HEK293 (cell line): ENCODE data around the gene BDH1.

Experiments used
- CTCF ChIA-PET: fragments of 350-600 bp; formaldehyde crosslinking; extraction: SDS; loops from one replicate; lab custom pipeline; 2021; ENCODE audit warnings: antibody characterized with exemption; lab: Yijun Ruan, JAX
- POLR2A ChIA-PET: fragments of 300-600 bp; formaldehyde crosslinking; extraction: SDS; loops from one replicate; lab custom pipeline; 2020; ENCODE audit warnings: antibody characterized with exemption, inconsistent platforms; lab: Yijun Ruan, JAX
- H3K27ac ChIP-seq: fragments of 200-500 bp; sonication (Bioruptor generic); 2 replicates; pipeline ENCODE4 v1.5.1; 2014; ENCODE audit warnings: low read depth, low read length, control low read depth, inconsistent platforms; ENCODE audit errors: extremely low read depth
- H3K36me3 ChIP-seq, 2 experiments: fragments of 200-500 bp in 1 of 2; sonication (Bioruptor generic) in 1 of 2; 1 replicate in 1 of 2; 2 replicates in 1 of 2; pipeline ENCODE4 v1.5.1; 2014 to 2017; ENCODE audit warnings: inconsistent platforms in 2 of 2, low read length in 2 of 2; ENCODE audit not compliant: control insufficient read depth in 2 of 2, insufficient read depth in 1 of 2
- H3K4me1 ChIP-seq: fragments of 200-500 bp; sonication (Bioruptor generic); 2 replicates; pipeline ENCODE4 v1.5.1; 2014; ENCODE audit warnings: mild to moderate bottlenecking, low read length, inconsistent platforms; ENCODE audit not compliant: control insufficient read depth, insufficient read depth
- H3K4me3 ChIP-seq: 2 replicates; pipeline ENCODE4 v1.5.1; 2011; ENCODE audit warnings: low read depth, mild to moderate bottlenecking, control low read depth, low read length, moderate library complexity
- H3K9me3 ChIP-seq: fragments of 200-500 bp; sonication (Bioruptor generic); 2 replicates; pipeline ENCODE4 v1.5.1; 2014; ENCODE audit warnings: low read depth, low read length, inconsistent platforms; ENCODE audit not compliant: control insufficient read depth, insufficient read depth
- BCL11A ChIP-seq: fragments of 450-650 bp; formaldehyde crosslinking; IDR thresholded peaks from 2 replicates; pipeline ENCODE4 v1.5.1; 2016; ENCODE audit warnings: low read depth, missing biosample characterization, missing genetic modification characterization
- YY1 ChIP-seq: fragments of 450-650 bp; formaldehyde crosslinking; IDR thresholded peaks from 2 replicates; pipeline ENCODE4 v1.5.1; 2018; ENCODE audit warnings: missing biosample characterization, missing genetic modification characterization
- YY2 ChIP-seq: fragments of 450-650 bp; formaldehyde crosslinking; IDR thresholded peaks from 2 replicates; pipeline ENCODE4 v1.5.1; 2016; ENCODE audit warnings: missing biosample characterization, missing genetic modification characterization
- ZBTB1 ChIP-seq: fragments of 450-650 bp; formaldehyde crosslinking; IDR thresholded peaks from 2 replicates; pipeline ENCODE4 v1.5.1; 2016; ENCODE audit warnings: missing biosample characterization, missing genetic modification characterization
- ZBTB10 ChIP-seq: fragments of 450-650 bp; formaldehyde crosslinking; IDR thresholded peaks from 2 replicates; pipeline ENCODE4 v1.5.1; 2016; ENCODE audit warnings: missing biosample characterization, missing genetic modification characterization
- ZFP3 ChIP-seq: fragments of 450-650 bp; formaldehyde crosslinking; IDR thresholded peaks from 2 replicates; pipeline ENCODE4 v1.5.1; 2016; ENCODE audit warnings: low read depth, missing biosample characterization, missing genetic modification characterization
- ZNF174 ChIP-seq: fragments of 450-650 bp; formaldehyde crosslinking; IDR thresholded peaks from 2 replicates; pipeline ENCODE4 v1.5.0; 2017; ENCODE audit warnings: missing biosample characterization, mild to moderate bottlenecking, missing genetic modification characterization
- ZNF239 ChIP-seq: fragments of 450-650 bp; formaldehyde crosslinking; IDR thresholded peaks from 2 replicates; pipeline ENCODE4 v1.5.1; 2016; ENCODE audit warnings: missing biosample characterization, missing genetic modification characterization
- ZNF341 ChIP-seq: fragments of 450-650 bp; formaldehyde crosslinking; IDR thresholded peaks from 2 replicates; pipeline ENCODE4; 2016; ENCODE audit warnings: low read depth, missing biosample characterization, missing genetic modification characterization
- ZNF416 ChIP-seq: fragments of 450-650 bp; formaldehyde crosslinking; IDR thresholded peaks from 2 replicates; pipeline ENCODE4 v1.5.1; 2016; ENCODE audit warnings: missing biosample characterization, missing genetic modification characterization
- ZNF585B ChIP-seq: fragments of 450-650 bp; formaldehyde crosslinking; IDR thresholded peaks from 2 replicates; pipeline ENCODE4 v1.5.1; 2016; ENCODE audit warnings: missing biosample characterization, missing genetic modification characterization
- ZNF596 ChIP-seq: fragments of 450-650 bp; IDR thresholded peaks from 2 replicates; pipeline ENCODE4 v1.5.0; 2018; ENCODE audit warnings: missing biosample characterization, mild to moderate bottlenecking, missing genetic modification characterization, moderate library complexity
- ZNF626 ChIP-seq: fragments of 450-650 bp; sonication (Bioruptor Pico); formaldehyde crosslinking; IDR thresholded peaks from 2 replicates; pipeline ENCODE4 v1.5.1; 2018; ENCODE audit warnings: missing biosample characterization, missing genetic modification characterization, inconsistent platforms
- ZNF654 ChIP-seq: fragments of 450-650 bp; formaldehyde crosslinking; IDR thresholded peaks from 2 replicates; pipeline ENCODE4 v1.5.1; 2016; ENCODE audit warnings: low read depth, missing biosample characterization, missing genetic modification characterization
- ZNF677 ChIP-seq: fragments of 450-650 bp; IDR thresholded peaks from 2 replicates; pipeline ENCODE4 v1.5.0; 2018; ENCODE audit warnings: missing biosample characterization, mild to moderate bottlenecking, missing genetic modification characterization, moderate library complexity
- ZNF747 ChIP-seq: fragments of 450-650 bp; formaldehyde crosslinking; IDR thresholded peaks from 2 replicates; pipeline ENCODE4 v1.5.1; 2016; ENCODE audit warnings: missing biosample characterization, missing genetic modification characterization
- ZNF776 ChIP-seq: fragments of 450-650 bp; formaldehyde crosslinking; IDR thresholded peaks from 2 replicates; pipeline ENCODE4 v1.5.0; 2017; ENCODE audit warnings: missing biosample characterization, missing genetic modification characterization, borderline replicate concordance
- ZNF777 ChIP-seq: fragments of 450-650 bp; formaldehyde crosslinking; IDR thresholded peaks from 2 replicates; pipeline ENCODE4 v1.5.1; 2017; ENCODE audit warnings: missing biosample characterization, missing genetic modification characterization, borderline replicate concordance
- ZNF837 ChIP-seq: fragments of 450-650 bp; formaldehyde crosslinking; IDR thresholded peaks from 2 replicates; pipeline ENCODE4 v1.5.1; 2016; ENCODE audit warnings: missing biosample characterization, missing genetic modification characterization
- TF ChIP-seq, protein P1 (sequence below): fragments of 450-650 bp; formaldehyde crosslinking; IDR thresholded peaks from 2 replicates; pipeline ENCODE4 v1.5.1; 2016; ENCODE audit warnings: missing biosample characterization, missing genetic modification characterization
- TF ChIP-seq, protein P2 (sequence below): fragments of 450-650 bp; formaldehyde crosslinking; IDR thresholded peaks from 2 replicates; pipeline ENCODE4 v1.5.1; 2016; ENCODE audit warnings: missing biosample characterization, missing genetic modification characterization, borderline replicate concordance

BDH1 gene

DNA sequence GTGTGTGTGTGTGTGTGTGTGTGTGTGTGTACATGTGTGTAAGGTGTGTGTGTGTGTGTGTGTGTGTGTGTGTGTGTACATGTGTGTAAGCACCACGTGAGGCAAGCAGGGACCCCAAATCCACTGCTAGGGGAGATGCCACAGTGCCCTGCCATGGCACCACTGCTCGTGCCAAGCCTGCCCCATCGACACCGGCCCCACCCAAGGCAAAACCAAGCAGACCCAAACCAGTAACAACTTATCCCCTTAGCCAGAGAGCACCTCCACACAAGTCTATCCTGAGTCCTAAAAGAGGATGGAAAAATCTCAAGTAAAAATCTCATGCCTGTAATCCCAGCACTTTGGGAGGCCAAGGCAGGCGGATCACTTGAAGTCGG lies 45.1 kb downstream of the BDH1 start (continued):
- TF ChIP-seq, protein P1, sequence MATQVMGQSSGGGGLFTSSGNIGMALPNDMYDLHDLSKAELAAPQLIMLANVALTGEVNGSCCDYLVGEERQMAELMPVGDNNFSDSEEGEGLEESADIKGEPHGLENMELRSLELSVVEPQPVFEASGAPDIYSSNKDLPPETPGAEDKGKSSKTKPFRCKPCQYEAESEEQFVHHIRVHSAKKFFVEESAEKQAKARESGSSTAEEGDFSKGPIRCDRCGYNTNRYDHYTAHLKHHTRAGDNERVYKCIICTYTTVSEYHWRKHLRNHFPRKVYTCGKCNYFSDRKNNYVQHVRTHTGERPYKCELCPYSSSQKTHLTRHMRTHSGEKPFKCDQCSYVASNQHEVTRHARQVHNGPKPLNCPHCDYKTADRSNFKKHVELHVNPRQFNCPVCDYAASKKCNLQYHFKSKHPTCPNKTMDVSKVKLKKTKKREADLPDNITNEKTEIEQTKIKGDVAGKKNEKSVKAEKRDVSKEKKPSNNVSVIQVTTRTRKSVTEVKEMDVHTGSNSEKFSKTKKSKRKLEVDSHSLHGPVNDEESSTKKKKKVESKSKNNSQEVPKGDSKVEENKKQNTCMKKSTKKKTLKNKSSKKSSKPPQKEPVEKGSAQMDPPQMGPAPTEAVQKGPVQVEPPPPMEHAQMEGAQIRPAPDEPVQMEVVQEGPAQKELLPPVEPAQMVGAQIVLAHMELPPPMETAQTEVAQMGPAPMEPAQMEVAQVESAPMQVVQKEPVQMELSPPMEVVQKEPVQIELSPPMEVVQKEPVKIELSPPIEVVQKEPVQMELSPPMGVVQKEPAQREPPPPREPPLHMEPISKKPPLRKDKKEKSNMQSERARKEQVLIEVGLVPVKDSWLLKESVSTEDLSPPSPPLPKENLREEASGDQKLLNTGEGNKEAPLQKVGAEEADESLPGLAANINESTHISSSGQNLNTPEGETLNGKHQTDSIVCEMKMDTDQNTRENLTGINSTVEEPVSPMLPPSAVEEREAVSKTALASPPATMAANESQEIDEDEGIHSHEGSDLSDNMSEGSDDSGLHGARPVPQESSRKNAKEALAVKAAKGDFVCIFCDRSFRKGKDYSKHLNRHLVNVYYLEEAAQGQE (tag by site-specific recombination): no peak
- no peak for TF ChIP-seq ZFP3
- TF ChIP-seq, all 188 proteins: peak for 0

- H3K4me3 ChIP-seq: no peak overlapping the region
- TF ChIP-seq, protein P2, sequence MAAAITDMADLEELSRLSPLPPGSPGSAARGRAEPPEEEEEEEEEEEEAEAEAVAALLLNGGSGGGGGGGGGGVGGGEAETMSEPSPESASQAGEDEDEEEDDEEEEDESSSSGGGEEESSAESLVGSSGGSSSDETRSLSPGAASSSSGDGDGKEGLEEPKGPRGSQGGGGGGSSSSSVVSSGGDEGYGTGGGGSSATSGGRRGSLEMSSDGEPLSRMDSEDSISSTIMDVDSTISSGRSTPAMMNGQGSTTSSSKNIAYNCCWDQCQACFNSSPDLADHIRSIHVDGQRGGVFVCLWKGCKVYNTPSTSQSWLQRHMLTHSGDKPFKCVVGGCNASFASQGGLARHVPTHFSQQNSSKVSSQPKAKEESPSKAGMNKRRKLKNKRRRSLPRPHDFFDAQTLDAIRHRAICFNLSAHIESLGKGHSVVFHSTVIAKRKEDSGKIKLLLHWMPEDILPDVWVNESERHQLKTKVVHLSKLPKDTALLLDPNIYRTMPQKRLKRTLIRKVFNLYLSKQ: no peak
- no peak for TF ChIP-seq ZNF239
- TF ChIP-seq YY1: no peak
- TF ChIP-seq YY2: no peak
- no peak for TF ChIP-seq ZNF777
- no peak for TF ChIP-seq ZBTB1
- TF ChIP-seq ZBTB10 (tag by site-specific recombination): no peak
- no peak for TF ChIP-seq ZNF626 (tag by site-specific recombination)
Measured at GRCh38 chr3:197508924-197509775, 46.6 kb downstream of the BDH1 start.

DNA sequence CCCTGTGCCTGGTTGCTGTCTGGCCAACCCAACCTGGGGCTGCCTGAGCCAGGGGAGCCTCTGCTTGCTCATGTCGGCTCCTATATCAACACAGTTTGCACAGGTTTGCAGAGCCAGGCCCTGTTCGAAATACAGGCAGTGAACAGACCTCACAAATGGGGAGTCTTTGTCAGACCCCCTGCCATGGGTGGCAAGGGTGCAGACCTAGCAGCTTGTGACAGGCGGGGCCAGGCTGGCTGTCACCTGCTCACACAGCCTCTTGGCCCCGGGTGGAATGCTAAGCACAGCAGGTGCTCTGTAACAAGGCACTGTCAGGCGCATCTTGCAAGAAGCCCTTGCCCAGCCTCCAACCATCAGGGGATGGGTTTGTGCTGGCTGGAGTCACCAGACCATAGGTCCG lies 47.3 kb downstream of the BDH1 start:
- Histone ChIP-seq H3K4me3 (no peak overlapping the region), H3K27ac (no peak overlapping the region), H3K9me3 (no peaks in the 10 kb centered on the region), H3K4me1 (no peaks in the 10 kb centered on the region), H3K36me3 (no peaks in the 10 kb centered on the region)
- POLR2A ChIA-PET: no interaction called here
- TF ChIP-seq ZNF416 (tag by site-specific recombination): no peak
- no peak for TF ChIP-seq ZNF596
- TF ChIP-seq BCL11A: no peak
- TF ChIP-seq ZNF654 (tag by site-specific recombination): no peak
- no peak for TF ChIP-seq ZNF585B
- no peak for TF ChIP-seq ZNF776
- no peak for TF ChIP-seq ZNF837 (tag by site-specific recombination)
- no peak for TF ChIP-seq ZNF341
- no peak for TF ChIP-seq ZNF174 (tag by site-specific recombination)
- no peak for TF ChIP-seq ZNF747 (tag by site-specific recombination)
- no peak for TF ChIP-seq ZNF677 (tag by site-specific recombination)
- CTCF ChIA-PET: interaction anchor here (1.1 to 3.1 kb wide), 3 partner anchors 205 to 252 kb away, joined by 3 to 21 read pairs (median 17); no protein-coding TSS in a partner anchor

More at GRCh38 chr3:197508924-197509775, 46.6 kb downstream of the BDH1 start:
- Histone ChIP-seq H3K36me3 (no peaks in the 10 kb centered on the region), H3K9me3 (no peaks in the 10 kb centered on the region), H3K27ac (no peak overlapping the region), H3K4me1 (no peaks in the 10 kb centered on the region)
- ChIA-PET POLR2A (interaction anchor here (0.5 to 1.2 kb wide), 2 partner anchors 10 to 211 kb away, joined by 3 to 4 read pairs; partner anchors contain the start of gene DLG1), CTCF (interaction anchor here (0.6 to 2.9 kb wide), 16 partner anchors 8 to 713 kb away, joined by 3 to 21 read pairs (median 4); no protein-coding TSS in a partner anchor)
